Endothelial cell of umbilical vein (primary cell): ENCODE data around the gene YJU2. TPM values are rescaled to one million over a fixed set of nuclear protein-coding genes. Genes with fewer than 3 reads are reported as not detected.

Source experiments
- BruUV-seq: library from RNA; stranded (reverse); fragments of 400-500 nt; replicated peaks from 2 replicates; lab custom pipeline; 2021; lab: Mats Ljungman, UMichigan
- CTCF ChIA-PET: fragments of 300-600, 350-600 bp; sonication (Branson Sonifier 250); formaldehyde crosslinking; loops from one replicate; lab custom pipeline; 2021; ENCODE audit warnings: antibody characterized with exemption, inconsistent platforms; lab: Charles Lee
- POLR2A ChIA-PET: fragments of 300-600, 350-600 bp; sonication (Branson Sonifier 250); formaldehyde crosslinking; loops from one replicate; lab custom pipeline; 2021; ENCODE audit warnings: antibody characterized with exemption, inconsistent platforms; lab: Charles Lee
- DNase-seq: peaks from one replicate; pipeline ENCODE4 v3.0.0-alpha.2; 2011; ENCODE audit warnings: low read depth, low spot score
- FAIRE-seq: peaks from 2 replicates; lab custom pipeline; 2011; peaks lifted over from hg19 to GRCh38; lab: Jason Lieb, UNC
- H2AFZ ChIP-seq: 2 replicates; pipeline ENCODE4 v1.6.0; 2012; ENCODE audit warnings: low read depth, low read length, control low read depth, inconsistent platforms
- H3K27ac ChIP-seq: 2 replicates; pipeline ENCODE4 v1.5.1; 2011; ENCODE audit warnings: low read depth, mild to moderate bottlenecking, control low read depth, low read length, moderate library complexity; ENCODE audit not compliant: insufficient read depth
- H3K27me3 ChIP-seq, 2 experiments: 2 replicates each; pipeline versions ENCODE4 v1.6.0 to v1.6.1; 2011; ENCODE audit warnings: low read length in 2 of 2, mixed read lengths in 1 of 2; ENCODE audit not compliant: control insufficient read depth in 2 of 2, insufficient read depth in 2 of 2
- H3K36me3 ChIP-seq, 2 experiments: 2 replicates in 1 of 2; 3 replicates in 1 of 2; pipeline ENCODE4 v1.5.1; 2011; ENCODE audit warnings: low read length in 2 of 2, mild to moderate bottlenecking in 1 of 2, moderate library complexity in 1 of 2; ENCODE audit not compliant: control insufficient read depth in 2 of 2, insufficient read depth in 2 of 2; ENCODE audit errors: extremely low read depth in 1 of 2
- H3K4me1 ChIP-seq: 3 replicates; pipeline ENCODE4 v1.5.1; 2011; ENCODE audit warnings: mild to moderate bottlenecking, low read length; ENCODE audit not compliant: control insufficient read depth, insufficient read depth; ENCODE audit errors: extremely low read depth
- H3K4me2 ChIP-seq: 2 replicates; pipeline ENCODE4 v1.6.1; 2011; ENCODE audit warnings: low read length, control low read depth, mixed read lengths; ENCODE audit not compliant: insufficient read depth
- H3K4me3 ChIP-seq, 3 experiments: fragments of 200-600 bp in 1 of 3; sonication (generic), shearing (Covaris generic) in 1 of 3; replicated peaks in 1 of 3; 2 replicates each; pipeline ENCODE4 v1.5.1; 2011 to 2016; ENCODE audit warnings: control low read depth in 3 of 3, low read length in 3 of 3, mild to moderate bottlenecking in 2 of 3, inconsistent platforms in 1 of 3, low read depth in 1 of 3, moderate library complexity in 1 of 3; ENCODE audit not compliant: insufficient read depth in 1 of 3
- H3K79me2 ChIP-seq: 2 replicates; pipeline ENCODE4 v1.6.0; 2012; ENCODE audit warnings: low read length, inconsistent platforms; ENCODE audit not compliant: control insufficient read depth, insufficient read depth
- H3K9ac ChIP-seq: replicated peaks from 2 replicates; pipeline ENCODE3; 2011; ENCODE audit warnings: low read length, control low read depth; ENCODE audit not compliant: insufficient read depth; ENCODE audit errors: extremely low read depth
- H3K9me1 ChIP-seq: replicated peaks from 3 replicates; pipeline ENCODE4 v1.6.0; 2011; ENCODE audit warnings: mild to moderate bottlenecking, low read length; ENCODE audit not compliant: control insufficient read depth, insufficient read depth; ENCODE audit errors: extremely low read depth
- H3K9me3 ChIP-seq: replicated peaks from 2 replicates; pipeline ENCODE4 v1.5.1; 2012; ENCODE audit warnings: low read length, inconsistent platforms; ENCODE audit not compliant: control insufficient read depth, insufficient read depth
- H4K20me1 ChIP-seq: replicated peaks from 2 replicates; pipeline ENCODE3; 2011; ENCODE audit warnings: mild to moderate bottlenecking, low read length; ENCODE audit not compliant: control insufficient read depth, insufficient read depth; ENCODE audit errors: extremely low read depth
- EZH2 ChIP-seq: IDR thresholded peaks from 2 replicates; pipeline ENCODE4 v1.6.1; 2012; ENCODE audit warnings: borderline replicate concordance, low read depth, mild to moderate bottlenecking, moderate library complexity, low read length, inconsistent platforms; ENCODE audit not compliant: severe bottlenecking
- FOS ChIP-seq: IDR thresholded peaks from 2 replicates; pipeline ENCODE4 v1.6.1; 2011; ENCODE audit warnings: mild to moderate bottlenecking, low read length, moderate library complexity, borderline replicate concordance; ENCODE audit not compliant: insufficient read depth
- GATA2 ChIP-seq: IDR thresholded peaks from 2 replicates; pipeline ENCODE4 v1.7.0; 2011; ENCODE audit warnings: low read depth, mild to moderate bottlenecking, moderate library complexity, mixed read lengths, low read length; ENCODE audit not compliant: insufficient read length, insufficient read depth
- JUN ChIP-seq: IDR thresholded peaks from 2 replicates; pipeline ENCODE4 v1.6.1; 2011; ENCODE audit warnings: borderline replicate concordance, low read depth; ENCODE audit not compliant: insufficient read length, insufficient read depth
- MYC ChIP-seq: IDR thresholded peaks from one replicate; pipeline ENCODE4 v1.6.1; 2011; ENCODE audit warnings: mild to moderate bottlenecking, low read depth, low read length
- POLR2A ChIP-seq: IDR thresholded peaks from 2 replicates; pipeline ENCODE4 v1.6.1; 2012; ENCODE audit warnings: low read depth, mild to moderate bottlenecking, control low read depth, low read length
- POLR2AphosphoS5 ChIP-seq: IDR thresholded peaks from 2 replicates; pipeline ENCODE4 v1.6.1; 2012; ENCODE audit warnings: low read depth, mild to moderate bottlenecking, control low read depth, low read length, moderate library complexity; ENCODE audit not compliant: insufficient read depth
- dilution Hi-C: fragments of 300-500 bp; cut with MboI; formaldehyde crosslinking; loops from one replicate; pipeline ENCODE4 v1.15.0; 2019; ENCODE audit warnings: low sequenced_read_pairs; ENCODE audit not compliant: extremely low pct_ligation_motif_present
- intact Hi-C: fragments of 100-400 bp; cut with micrococcal nuclease; formaldehyde crosslinking; loops from one replicate; pipeline ENCODE4 v1.10.0; 2022
- polyA plus RNA-seq, 4 experiments: library from polyadenylated mRNA; depleted of rRNA in 3 of 4; stranded (reverse) in 3 of 4; unstranded in 1 of 4; fragments of >200 nt; gene quantifications; 2 replicates each; pipeline versions ENCODE4 v1.2.1 to v1.2.3, GENCODE V29; 2011 to 2012; ENCODE audit warnings: missing spikeins in 1 of 4
- total RNA-seq: library from RNA; stranded (reverse); gene quantifications from 2 replicates; pipeline ENCODE4 v1.2.3, GENCODE V29; 2021
- TF ChIP-seq, protein P1 (sequence below): IDR thresholded peaks from 2 replicates; pipeline ENCODE4 v1.6.1; 2011; ENCODE audit not compliant: insufficient read depth, insufficient read length
- TF ChIP-seq, protein P2 (sequence below), 2 donors: IDR thresholded peaks; 1 replicate in 1 of 2; 2 replicates in 1 of 2; pipeline ENCODE4 v1.5.1; 2011; ENCODE audit warnings: low read length in 2 of 2, mild to moderate bottlenecking in 2 of 2, moderate library complexity in 2 of 2, control low read depth in 1 of 2, inconsistent platforms in 1 of 2, low read depth in 1 of 2; ENCODE audit not compliant: insufficient read depth in 1 of 2; ENCODE audit errors: extremely low read depth in 1 of 2

Gene YJU2
- total and polyA plus RNA-seq, 2 donors (not counting 3 experiments of a cell fraction or from before 2014, with no cell fraction given), result 20.7 to 21.5 TPM

DNA sequence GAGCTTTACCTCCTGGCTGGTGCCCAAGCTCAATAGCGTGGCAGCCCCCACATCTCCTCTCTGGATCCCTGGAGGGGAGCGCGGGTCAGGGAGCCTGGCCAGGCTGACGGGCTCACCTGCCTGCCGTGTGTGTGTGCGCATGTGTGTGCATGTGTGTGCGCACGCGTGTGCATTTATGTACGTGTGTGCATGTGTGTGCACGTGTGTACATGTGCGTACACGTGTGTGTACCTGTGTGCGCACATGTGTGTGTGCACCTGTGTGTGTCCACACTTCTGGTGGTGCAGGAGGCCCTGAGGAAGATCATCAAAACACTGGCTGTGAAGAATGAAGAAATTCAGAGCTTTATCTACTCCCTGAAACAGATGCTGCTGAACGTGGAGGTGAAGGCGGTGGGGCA lies 58.8 kb downstream of the YJU2 start:
- no TSS peak for BruUV-seq
- intact Hi-C loops, result no loop called here
- no peaks in the 10 kb centered on the region for H3K9me1 ChIP-seq
- no peak overlapping the region for H3K9ac ChIP-seq
- TF ChIP-seq POLR2A (no peak), JUN (no peak), EZH2 (no peak), FOS (no peak)
- TF ChIP-seq, protein P1, sequence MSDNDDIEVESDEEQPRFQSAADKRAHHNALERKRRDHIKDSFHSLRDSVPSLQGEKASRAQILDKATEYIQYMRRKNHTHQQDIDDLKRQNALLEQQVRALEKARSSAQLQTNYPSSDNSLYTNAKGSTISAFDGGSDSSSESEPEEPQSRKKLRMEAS, result no peak
- no peaks in the 10 kb centered on the region for H3K27me3 ChIP-seq
- no peaks in the 10 kb centered on the region for H3K9me3 ChIP-seq
- H3K36me3 ChIP-seq, result peaks cover 0 to 6% of the 10 kb centered on the region in 2 experiments
- ChIA-PET POLR2A (no interaction called here), CTCF (interaction anchor here (1.3 to 1.5 kb wide), 2 partner anchors 27 to 38 kb away, joined by 4 read pairs; no protein-coding TSS in a partner anchor)
- H3K4me3 ChIP-seq, result no peak overlapping the region
- no peaks in the 10 kb centered on the region for H3K79me2 ChIP-seq
- dilution Hi-C loops, result no loop called here
- H3K4me1 ChIP-seq, result no peaks in the 10 kb centered on the region
- H3K27ac ChIP-seq, result no peak overlapping the region
- no peak for DNase-seq
- H4K20me1 ChIP-seq, result no peaks in the 10 kb centered on the region
- H3K4me2 ChIP-seq, result no peak overlapping the region
- FAIRE-seq, result no peak
- H2AFZ ChIP-seq, result no peak overlapping the region

DNA sequence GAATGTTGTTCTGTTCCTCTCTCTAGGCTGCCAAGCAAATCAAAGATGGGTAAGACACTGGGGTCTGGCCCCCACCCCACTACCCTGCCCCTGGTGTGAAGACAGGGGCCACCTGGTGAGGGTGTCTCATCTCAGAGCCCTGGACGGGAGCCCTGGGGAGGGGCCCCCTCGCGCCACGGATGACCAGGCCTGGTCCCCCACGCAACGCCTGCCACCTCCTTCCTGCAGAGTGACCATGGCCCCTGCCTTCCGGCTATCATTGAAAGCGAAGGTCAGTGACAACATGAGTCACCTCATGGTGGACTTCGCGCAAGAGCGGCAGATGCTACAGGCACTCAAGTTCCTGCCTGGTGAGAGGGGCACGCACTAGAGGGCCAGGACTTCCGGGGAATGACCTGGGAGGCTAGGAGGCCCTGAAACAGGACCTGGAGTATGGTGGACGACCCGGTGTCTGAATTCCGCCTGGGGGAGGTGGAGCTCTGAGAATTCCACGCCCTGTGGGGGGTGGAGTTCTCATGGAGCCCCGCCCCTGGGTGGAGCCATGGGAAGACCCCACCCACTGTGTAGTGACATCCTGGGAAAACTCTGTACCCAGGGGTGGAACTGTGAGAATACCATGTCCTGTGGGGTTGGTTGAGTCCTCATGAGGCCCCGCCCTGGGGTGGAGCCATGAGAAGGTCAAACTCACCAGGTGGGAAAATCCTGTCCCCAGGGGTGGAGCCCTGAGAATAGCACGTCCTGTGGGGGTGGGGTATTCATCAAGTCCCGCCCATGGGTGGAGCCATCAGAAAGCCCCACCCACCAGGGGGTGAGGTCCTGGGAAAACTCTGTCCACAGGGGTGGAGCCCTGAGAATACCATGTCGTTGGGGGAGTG lies 63.6 kb downstream of the YJU2 start:
- Histone ChIP-seq H3K9me3 (no peaks in the 10 kb centered on the region), H3K36me3 (peaks cover 0 to 8% of the 10 kb centered on the region in 2 experiments), H3K27me3 (no peaks in the 10 kb centered on the region), H3K4me2 (no peak overlapping the region), H4K20me1 (no peaks in the 10 kb centered on the region), H3K9ac (no peak overlapping the region), H3K27ac (no peak overlapping the region), H3K4me3 (no peak overlapping the region), H3K9me1 (no peaks in the 10 kb centered on the region), H3K79me2 (no peaks in the 10 kb centered on the region), H3K4me1 (no peaks in the 10 kb centered on the region), H2AFZ (no peak overlapping the region)
- BruUV-seq, result no TSS peak
- dilution Hi-C loops, result no loop called here
- intact Hi-C loops, result loop anchor here (10.0 kb wide), 1 partner anchor 864 kb away; no protein-coding TSS in a partner anchor
- TF ChIP-seq, protein P2, sequence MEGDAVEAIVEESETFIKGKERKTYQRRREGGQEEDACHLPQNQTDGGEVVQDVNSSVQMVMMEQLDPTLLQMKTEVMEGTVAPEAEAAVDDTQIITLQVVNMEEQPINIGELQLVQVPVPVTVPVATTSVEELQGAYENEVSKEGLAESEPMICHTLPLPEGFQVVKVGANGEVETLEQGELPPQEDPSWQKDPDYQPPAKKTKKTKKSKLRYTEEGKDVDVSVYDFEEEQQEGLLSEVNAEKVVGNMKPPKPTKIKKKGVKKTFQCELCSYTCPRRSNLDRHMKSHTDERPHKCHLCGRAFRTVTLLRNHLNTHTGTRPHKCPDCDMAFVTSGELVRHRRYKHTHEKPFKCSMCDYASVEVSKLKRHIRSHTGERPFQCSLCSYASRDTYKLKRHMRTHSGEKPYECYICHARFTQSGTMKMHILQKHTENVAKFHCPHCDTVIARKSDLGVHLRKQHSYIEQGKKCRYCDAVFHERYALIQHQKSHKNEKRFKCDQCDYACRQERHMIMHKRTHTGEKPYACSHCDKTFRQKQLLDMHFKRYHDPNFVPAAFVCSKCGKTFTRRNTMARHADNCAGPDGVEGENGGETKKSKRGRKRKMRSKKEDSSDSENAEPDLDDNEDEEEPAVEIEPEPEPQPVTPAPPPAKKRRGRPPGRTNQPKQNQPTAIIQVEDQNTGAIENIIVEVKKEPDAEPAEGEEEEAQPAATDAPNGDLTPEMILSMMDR (IDR thresholded peaks at IDR 0.05; ENCODE audit: extremely low read depth in 1 of 2, insufficient read depth in 1 of 2, low read depth in 1 of 2, low read length in 2 of 2), result no peak
- TF ChIP-seq EZH2 (no peak), POLR2A (no peak), FOS (no peak), MYC (no peak), GATA2 (no peak), POLR2AphosphoS5 (no peak), JUN (no peak)
- TF ChIP-seq, protein P1, result no peak
- ChIA-PET CTCF (no interaction called here), POLR2A (no interaction called here)
- FAIRE-seq (no peak), DNase-seq (no peak)
